IMR-90 (cell line): ENCODE measurements around the gene CDC6.

Experiments
- MXI1 ChIP-seq: IDR thresholded peaks from 2 replicates; pipeline ENCODE4 v1.6.1; 2012; ENCODE audit warnings: low read depth, mild to moderate bottlenecking, low read length, moderate library complexity, borderline replicate concordance
- RFX5 ChIP-seq: IDR thresholded peaks from 2 replicates; pipeline ENCODE4 v1.8.0; 2012; ENCODE audit warnings: low read depth, mild to moderate bottlenecking, low read length, moderate library complexity
- TF ChIP-seq, protein P1 (sequence below): conservative IDR thresholded peaks from 2 replicates; pipeline ENCODE4 v1.5.1; 2012; ENCODE audit warnings: mild to moderate bottlenecking, low read depth, low read length, improper control_type of control experiment

DNA sequence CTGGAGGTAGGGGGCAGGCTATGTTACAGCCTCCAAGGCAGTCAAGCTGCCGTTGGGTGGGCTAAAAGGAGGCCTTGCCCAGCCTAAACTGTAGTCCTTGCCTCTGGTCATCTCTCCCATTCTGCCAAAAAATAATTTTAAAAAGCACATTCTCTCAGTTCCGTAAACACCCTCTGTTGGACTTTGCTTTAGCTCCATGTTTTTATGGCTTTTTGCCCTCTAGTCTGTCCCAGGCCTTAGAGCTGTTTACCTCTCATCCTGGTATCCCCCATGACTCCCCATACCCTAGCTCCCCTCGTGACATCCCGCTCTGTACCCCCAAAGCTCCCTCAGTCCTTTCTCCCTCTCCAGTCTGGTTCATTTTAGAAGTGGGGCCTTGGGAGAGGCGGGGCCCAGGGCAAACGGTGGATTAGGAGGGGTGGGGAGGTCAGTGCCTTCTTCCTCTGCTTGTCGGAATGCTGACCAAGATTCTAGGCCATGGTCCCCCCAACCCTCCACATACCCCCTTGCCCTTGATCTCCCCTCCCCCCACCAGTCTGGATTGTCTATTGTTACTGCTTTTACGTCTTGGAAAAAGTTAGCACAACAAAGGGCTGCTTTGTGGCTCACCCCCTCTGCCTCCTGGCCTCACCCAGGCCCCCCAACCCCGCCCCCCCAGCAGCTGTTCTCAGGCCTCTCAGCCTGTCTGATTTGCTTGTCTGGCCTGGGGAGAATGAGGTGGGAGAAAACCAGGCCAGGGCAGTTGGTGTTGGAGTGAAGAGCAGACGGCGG lies 58.5 kb downstream of the CDC6 start:
- no peak for TF ChIP-seq MXI1
- no peak for TF ChIP-seq RFX5
- TF ChIP-seq, protein P1, sequence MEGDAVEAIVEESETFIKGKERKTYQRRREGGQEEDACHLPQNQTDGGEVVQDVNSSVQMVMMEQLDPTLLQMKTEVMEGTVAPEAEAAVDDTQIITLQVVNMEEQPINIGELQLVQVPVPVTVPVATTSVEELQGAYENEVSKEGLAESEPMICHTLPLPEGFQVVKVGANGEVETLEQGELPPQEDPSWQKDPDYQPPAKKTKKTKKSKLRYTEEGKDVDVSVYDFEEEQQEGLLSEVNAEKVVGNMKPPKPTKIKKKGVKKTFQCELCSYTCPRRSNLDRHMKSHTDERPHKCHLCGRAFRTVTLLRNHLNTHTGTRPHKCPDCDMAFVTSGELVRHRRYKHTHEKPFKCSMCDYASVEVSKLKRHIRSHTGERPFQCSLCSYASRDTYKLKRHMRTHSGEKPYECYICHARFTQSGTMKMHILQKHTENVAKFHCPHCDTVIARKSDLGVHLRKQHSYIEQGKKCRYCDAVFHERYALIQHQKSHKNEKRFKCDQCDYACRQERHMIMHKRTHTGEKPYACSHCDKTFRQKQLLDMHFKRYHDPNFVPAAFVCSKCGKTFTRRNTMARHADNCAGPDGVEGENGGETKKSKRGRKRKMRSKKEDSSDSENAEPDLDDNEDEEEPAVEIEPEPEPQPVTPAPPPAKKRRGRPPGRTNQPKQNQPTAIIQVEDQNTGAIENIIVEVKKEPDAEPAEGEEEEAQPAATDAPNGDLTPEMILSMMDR, result no peak
